Smooth muscle cell (in vitro differentiated cells): ENCODE measurements around the gene TASP1. TPM values are rescaled to one million over a fixed set of nuclear protein-coding genes. Genes with fewer than 3 reads are reported as not detected.
"Not testable (repeated sequence)": the region's sequence is repeated elsewhere in the genome, so short reads cannot be mapped to it uniquely, and the experiment has no call there.

Experiments used
- DNase-seq: peaks from one replicate; lab custom pipeline; 2025; ENCODE audit not compliant: unreplicated experiment; lab: John Stamatoyannopoulos, UW
- H2AFZ ChIP-seq: fragments of 200-600 bp; sonication (generic); 2 replicates; pipeline ENCODE4 v1.6.0; 2016; ENCODE audit warnings: antibody characterized with exemption, low read depth, mild to moderate bottlenecking
- H3F3A ChIP-seq: fragments of 200-600 bp; sonication (generic); 2 replicates; pipeline ENCODE4 v1.6.0; 2017; ENCODE audit warnings: antibody characterized with exemption, low read depth
- H3K27ac ChIP-seq: fragments of 200-600 bp; sonication (generic); 2 replicates; pipeline ENCODE4 v1.5.1; 2016; ENCODE audit warnings: low read depth, mild to moderate bottlenecking
- H3K27me3 ChIP-seq: fragments of 200-600 bp; sonication (generic); 2 replicates; pipeline ENCODE4 v1.6.1; 2016; ENCODE audit warnings: low read depth, mild to moderate bottlenecking
- H3K36me3 ChIP-seq: fragments of 200-600 bp; sonication (generic); 2 replicates; pipeline ENCODE4 v1.5.1; 2016; ENCODE audit warnings: low read depth
- H3K4me1 ChIP-seq: fragments of 200-600 bp; sonication (generic); 2 replicates; pipeline ENCODE4 v1.5.1; 2016; ENCODE audit warnings: low read depth
- H3K4me2 ChIP-seq: fragments of 200-600 bp; sonication (generic); 2 replicates; pipeline ENCODE4 v1.6.0; 2016; ENCODE audit warnings: mild to moderate bottlenecking
- H3K4me3 ChIP-seq: fragments of 200-600 bp; sonication (generic); 2 replicates; pipeline ENCODE4 v1.5.1; 2016; ENCODE audit warnings: mild to moderate bottlenecking
- H3K79me2 ChIP-seq: fragments of 200-600 bp; sonication (generic); 2 replicates; pipeline ENCODE4 v1.6.0; 2016; ENCODE audit warnings: low read depth, mild to moderate bottlenecking
- H3K9ac ChIP-seq: fragments of 200-600 bp; sonication (generic); 2 replicates; pipeline ENCODE4 v1.6.0; 2016; ENCODE audit warnings: low read depth
- H3K9me3 ChIP-seq: fragments of 200-600 bp; sonication (generic); replicated peaks from 2 replicates; pipeline ENCODE4 v1.5.1; 2016; ENCODE audit warnings: low read depth
- H4K20me1 ChIP-seq: fragments of 200-600 bp; sonication (generic); 2 replicates; pipeline ENCODE4 v1.6.0; 2016; ENCODE audit warnings: low read depth
- WGBS: methylation state at CpG from one replicate; pipeline ENCODE4 v1.1.7; 2016; ENCODE audit warnings: low lambda C conversion rate; 5-methylcytosine and 5-hydroxymethylcytosine counted together
- polyA plus RNA-seq: library from polyadenylated mRNA; unstranded; fragments of >200 nt; fragmentation: Nextera tagmentation; extraction: Ambion mirVana; gene quantifications from 2 replicates; pipeline ENCODE4 v1.2.1, GENCODE V29; 2016
- total RNA-seq: library from RNA; depleted of rRNA; stranded (reverse); fragments of >200 nt; gene quantifications from 2 replicates; pipeline ENCODE4 v1.2.3, GENCODE V29; 2014
- TF ChIP-seq, protein P1 (sequence below): fragments of 200-600 bp; sonication (generic); IDR thresholded peaks from 2 replicates; pipeline ENCODE4 v1.5.1; 2017; ENCODE audit warnings: borderline replicate concordance, mild to moderate bottlenecking, antibody characterized with exemption; ENCODE audit not compliant: insufficient read depth, poor library complexity, severe bottlenecking

Gene TASP1
- total and polyA plus RNA-seq, 2 experiments from 2014 or later: 6.4 to 17.5 TPM

DNA sequence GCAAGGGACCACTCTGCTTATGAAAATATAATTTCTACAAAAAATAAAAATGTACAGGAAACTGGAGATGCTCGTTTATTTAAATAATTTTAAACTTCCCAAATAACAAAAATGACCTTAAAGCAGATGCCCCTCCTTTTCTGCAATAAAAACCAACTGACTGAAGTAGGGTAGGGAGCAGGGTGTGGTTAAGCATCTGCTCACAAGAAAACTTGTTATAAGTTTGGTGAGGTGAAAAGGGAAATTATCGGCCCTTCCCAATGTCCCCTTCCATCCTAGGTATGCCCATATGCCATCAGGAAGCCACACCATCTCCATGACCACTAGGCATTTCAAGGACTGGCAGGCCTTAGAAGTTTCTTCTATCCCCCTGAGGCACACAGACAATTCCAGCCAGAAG lies 21.1 kb downstream of the TASP1 start:
- H3K27me3 ChIP-seq, H3K4me2 ChIP-seq, H2AFZ ChIP-seq, H3K4me1 ChIP-seq, H3F3A ChIP-seq, H3K79me2 ChIP-seq, H3K36me3 ChIP-seq, DNase-seq, H3K27ac ChIP-seq, H4K20me1 ChIP-seq, H3K4me3 ChIP-seq, H3K9ac ChIP-seq, H3K9me3 ChIP-seq: not testable (repeated sequence)
- WGBS: 86% methylated on average over 2 of the region's 2 CpGs

GRCh38 chr20:13616713-13617112 lies 22.0 kb downstream of the TASP1 start:
- not testable (repeated sequence) for H3K27ac ChIP-seq, H3K36me3 ChIP-seq, H3K4me2 ChIP-seq, H3K27me3 ChIP-seq, H3K4me1 ChIP-seq, H3K4me3 ChIP-seq, H3K9ac ChIP-seq, H4K20me1 ChIP-seq, H3F3A ChIP-seq, H3K9me3 ChIP-seq, H2AFZ ChIP-seq, DNase-seq, H3K79me2 ChIP-seq
- 83% methylated on average over 2 of the region's 2 CpGs for WGBS

GRCh38 chr20:13613917-13614316 lies 24.8 kb downstream of the TASP1 start:
- Histone ChIP-seq H2AFZ (no peak overlapping the region), H3K4me1 (peaks cover 8% of the 10 kb centered on the region), H3K9me3 (no peaks in the 10 kb centered on the region), H4K20me1 (no peaks in the 10 kb centered on the region), H3K4me2 (no peak overlapping the region), H3K36me3 (no peaks in the 10 kb centered on the region), H3K9ac (no peak overlapping the region), H3K27me3 (no peaks in the 10 kb centered on the region), H3K79me2 (peaks cover 11% of the 10 kb centered on the region), H3F3A (no peaks in the 10 kb centered on the region), H3K4me3 (no peak overlapping the region), H3K27ac (no peak overlapping the region)
- TF ChIP-seq, protein P1, sequence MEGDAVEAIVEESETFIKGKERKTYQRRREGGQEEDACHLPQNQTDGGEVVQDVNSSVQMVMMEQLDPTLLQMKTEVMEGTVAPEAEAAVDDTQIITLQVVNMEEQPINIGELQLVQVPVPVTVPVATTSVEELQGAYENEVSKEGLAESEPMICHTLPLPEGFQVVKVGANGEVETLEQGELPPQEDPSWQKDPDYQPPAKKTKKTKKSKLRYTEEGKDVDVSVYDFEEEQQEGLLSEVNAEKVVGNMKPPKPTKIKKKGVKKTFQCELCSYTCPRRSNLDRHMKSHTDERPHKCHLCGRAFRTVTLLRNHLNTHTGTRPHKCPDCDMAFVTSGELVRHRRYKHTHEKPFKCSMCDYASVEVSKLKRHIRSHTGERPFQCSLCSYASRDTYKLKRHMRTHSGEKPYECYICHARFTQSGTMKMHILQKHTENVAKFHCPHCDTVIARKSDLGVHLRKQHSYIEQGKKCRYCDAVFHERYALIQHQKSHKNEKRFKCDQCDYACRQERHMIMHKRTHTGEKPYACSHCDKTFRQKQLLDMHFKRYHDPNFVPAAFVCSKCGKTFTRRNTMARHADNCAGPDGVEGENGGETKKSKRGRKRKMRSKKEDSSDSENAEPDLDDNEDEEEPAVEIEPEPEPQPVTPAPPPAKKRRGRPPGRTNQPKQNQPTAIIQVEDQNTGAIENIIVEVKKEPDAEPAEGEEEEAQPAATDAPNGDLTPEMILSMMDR: no peak
- no peak for DNase-seq

DNA sequence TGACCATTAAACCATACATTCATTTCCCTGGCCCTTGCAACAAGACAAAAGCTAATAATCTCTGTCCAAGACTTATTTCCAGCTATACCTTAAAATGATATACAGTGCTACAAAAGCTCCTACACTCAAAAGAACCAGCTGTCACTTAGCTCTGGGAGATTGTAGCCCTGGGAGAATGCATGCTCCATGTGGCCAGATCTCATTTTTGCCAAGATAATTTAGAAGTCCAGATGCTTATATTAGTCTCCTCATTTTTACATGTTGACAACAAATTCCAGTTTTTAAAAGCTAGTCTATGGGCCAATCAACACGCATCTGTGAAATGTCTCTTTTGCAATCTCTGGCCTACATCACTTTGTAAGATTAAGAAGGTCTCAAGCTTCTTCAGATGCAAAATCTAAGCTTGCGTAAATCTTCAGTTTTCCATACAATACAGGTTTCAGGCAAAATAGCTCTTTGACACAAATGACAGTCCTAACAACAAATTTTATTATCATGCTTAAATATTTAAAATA lies 27.1 kb downstream of the TASP1 start:
- 94% methylated on average over 2 of the region's 2 CpGs for WGBS
- Histone ChIP-seq H3K79me2 (peaks cover 11% of the 10 kb centered on the region), H3K4me1 (peaks cover 2% of the 10 kb centered on the region), H3K27ac (no peak overlapping the region), H4K20me1 (no peaks in the 10 kb centered on the region), H3K4me3 (no peak overlapping the region), H3K4me2 (no peak overlapping the region), H3F3A (no peaks in the 10 kb centered on the region), H2AFZ (no peak overlapping the region), H3K36me3 (no peaks in the 10 kb centered on the region), H3K9ac (no peak overlapping the region), H3K27me3 (no peaks in the 10 kb centered on the region), H3K9me3 (no peaks in the 10 kb centered on the region)
- DNase-seq: no peak
- TF ChIP-seq, protein P1: no peak

DNA sequence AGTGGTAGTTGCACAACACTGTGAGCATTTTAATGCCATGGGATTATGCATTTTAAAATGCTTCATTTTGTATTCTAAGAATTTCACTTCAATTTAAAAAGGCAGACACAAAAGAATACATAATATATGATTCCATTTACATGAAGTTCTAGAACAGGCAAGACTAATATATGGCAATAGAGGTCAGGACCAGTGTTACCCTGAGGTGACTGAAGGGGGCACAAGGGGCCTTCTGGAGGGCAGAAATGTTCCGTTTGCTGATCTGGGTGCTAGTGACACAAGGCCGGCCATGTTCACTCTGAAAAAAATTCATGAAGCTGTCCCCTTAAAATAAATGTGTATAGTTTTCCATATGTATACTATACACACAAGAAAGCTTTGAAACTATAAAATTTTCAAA lies 28.5 kb downstream of the TASP1 start:
- H3K9me3 ChIP-seq: no peaks in the 10 kb centered on the region
- TF ChIP-seq, protein P1: no peak
- H2AFZ ChIP-seq: no peak overlapping the region
- H3K4me1 ChIP-seq: no peaks in the 10 kb centered on the region
- no peak for DNase-seq
- H4K20me1 ChIP-seq: no peaks in the 10 kb centered on the region
- H3K79me2 ChIP-seq: peaks cover 11% of the 10 kb centered on the region
- 76% methylated on average over 2 of the region's 2 CpGs for WGBS
- H3K9ac ChIP-seq: no peak overlapping the region
- no peak overlapping the region for H3K4me2 ChIP-seq
- H3F3A ChIP-seq: no peaks in the 10 kb centered on the region
- H3K27ac ChIP-seq: no peak overlapping the region
- H3K36me3 ChIP-seq: no peaks in the 10 kb centered on the region
- no peaks in the 10 kb centered on the region for H3K27me3 ChIP-seq
- no peak overlapping the region for H3K4me3 ChIP-seq
